IPS DF 4.7 (cell line): Measurements from ENCODE around the gene F2RL3.

Experiments
- DNase-seq: peaks from one replicate; pipeline ENCODE4 v3.0.0-alpha.2; 2013; ENCODE audit warnings: low spot score; ENCODE audit errors: extremely low read depth

The F2RL3 gene

DNA sequence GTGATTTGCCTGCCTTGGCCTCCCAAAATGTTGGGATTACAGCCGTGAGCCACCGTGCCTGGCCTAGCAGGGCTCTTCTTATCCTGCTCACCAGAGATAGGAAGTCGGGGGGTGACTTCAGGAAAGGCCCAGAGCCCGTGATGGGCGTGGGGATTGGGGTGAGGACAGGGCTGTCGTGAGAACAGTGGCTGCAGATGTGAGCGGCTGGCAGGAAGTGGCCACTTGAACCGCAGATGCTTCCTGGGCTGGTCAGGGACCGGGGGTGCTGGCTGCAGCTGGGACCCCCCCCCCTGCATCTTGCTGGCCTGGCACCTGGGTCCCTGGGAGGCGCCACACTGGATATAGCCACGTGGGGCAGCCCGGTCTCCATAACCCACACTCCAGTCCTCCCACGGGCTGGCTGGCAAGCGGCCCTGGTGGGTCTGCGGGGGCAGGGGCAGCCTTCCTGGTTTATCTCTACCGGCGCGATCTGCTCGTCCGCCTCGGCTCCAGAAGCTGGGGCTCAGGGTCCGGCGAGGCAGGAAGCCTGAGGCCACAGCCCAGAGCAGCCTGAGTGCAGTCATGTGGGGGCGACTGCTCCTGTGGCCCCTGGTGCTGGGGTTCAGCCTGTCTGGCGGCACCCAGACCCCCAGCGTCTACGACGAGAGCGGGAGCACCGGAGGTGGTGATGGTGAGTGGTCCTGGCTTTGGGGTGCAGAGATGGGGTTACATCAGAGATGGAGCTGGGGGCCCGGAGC, at the start of gene F2RL3:
TSS of gene F2RL3 (plus strand) at position 371 of the 737 bp plus-strand sequence. CDS start at position 562, 191 bp downstream.
- DNase-seq = no peak

DNA sequence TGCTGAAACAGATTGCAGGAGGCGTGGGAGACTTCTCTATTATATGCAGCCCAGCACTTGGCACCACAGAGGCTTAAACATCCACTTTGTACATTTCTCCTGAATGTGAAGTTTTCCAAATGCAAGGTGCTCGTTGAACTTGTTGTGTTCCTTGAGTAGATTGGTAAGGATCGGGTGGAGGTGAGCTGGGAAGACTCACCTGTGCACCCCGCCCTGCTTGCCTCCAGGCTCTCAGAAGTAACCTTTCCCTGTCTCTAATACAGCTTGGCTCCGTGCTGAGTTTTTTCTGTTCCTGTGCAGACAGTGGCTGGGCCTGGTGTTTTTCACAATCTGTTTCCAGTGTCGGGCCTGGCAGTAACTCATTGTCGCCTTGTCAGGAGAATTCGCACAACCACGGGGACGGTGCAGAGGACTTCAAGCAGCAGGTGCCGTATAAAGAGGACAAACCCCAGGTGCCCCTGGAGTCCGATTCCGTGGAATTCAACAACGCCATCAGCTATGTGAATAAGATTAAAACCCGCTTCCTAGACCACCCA, 47.3 kb upstream of the F2RL3 start:
- no peak for DNase-seq

DNA sequence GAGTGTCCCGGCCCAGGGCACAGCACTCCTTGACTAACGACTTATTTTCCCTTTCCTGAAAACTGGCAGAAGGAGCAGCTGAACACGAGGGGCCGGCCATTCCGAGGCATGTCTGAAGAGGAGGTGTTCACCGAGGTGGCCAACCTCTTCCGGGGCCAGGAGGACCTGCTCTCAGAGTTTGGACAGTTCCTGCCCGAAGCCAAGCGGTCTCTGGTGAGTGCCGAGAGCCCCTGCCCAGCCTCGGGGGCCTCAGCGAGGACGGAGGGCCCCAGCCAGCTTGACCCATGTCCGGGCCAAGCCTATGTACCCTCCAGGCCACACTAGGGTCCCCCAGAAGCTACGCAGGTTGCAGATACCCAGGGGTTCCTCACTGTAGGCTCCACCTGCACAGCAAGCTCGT, 41.9 kb upstream of the F2RL3 start:
- no peak for DNase-seq

DNA sequence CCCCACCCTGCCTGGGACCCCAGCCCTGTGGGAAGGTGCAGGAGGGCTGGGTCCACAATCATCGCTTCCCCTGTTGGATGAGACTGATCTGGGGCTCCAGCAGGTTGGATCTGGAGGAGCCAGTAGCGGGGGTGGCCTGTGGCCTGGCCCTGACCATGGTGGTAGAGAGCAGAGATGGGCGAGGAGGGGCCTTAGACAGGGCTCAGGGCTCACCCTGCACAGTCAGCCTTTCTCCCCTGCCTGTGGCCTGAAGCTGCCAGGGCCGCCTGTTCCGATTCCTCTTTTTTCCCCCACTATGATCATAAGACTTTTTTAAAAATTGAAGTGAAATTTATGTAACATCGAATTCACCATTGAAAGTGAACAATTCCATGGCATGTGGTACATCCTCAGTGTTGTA, 41.4 kb upstream of the F2RL3 start:
- no peak for DNase-seq

DNA sequence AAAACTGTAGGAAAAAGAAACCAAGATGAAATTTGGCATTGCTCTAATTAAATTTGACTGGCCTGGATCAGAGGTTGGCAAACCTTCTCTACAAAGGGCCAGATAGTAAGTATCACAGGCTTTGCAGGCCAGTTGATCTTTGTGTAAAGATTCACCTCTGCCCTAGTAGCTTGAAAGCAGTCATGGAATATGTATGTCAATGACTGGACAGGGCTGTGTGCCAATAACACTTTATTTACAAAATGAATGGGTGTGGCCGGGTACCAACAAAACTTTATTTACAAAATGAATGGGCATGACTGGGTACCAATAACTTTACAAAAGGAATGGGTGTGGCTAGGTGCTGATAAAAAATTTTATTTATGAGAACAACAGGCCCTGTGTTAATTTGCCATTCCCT, 39.6 kb upstream of the F2RL3 start:
- no peak for DNase-seq

DNA sequence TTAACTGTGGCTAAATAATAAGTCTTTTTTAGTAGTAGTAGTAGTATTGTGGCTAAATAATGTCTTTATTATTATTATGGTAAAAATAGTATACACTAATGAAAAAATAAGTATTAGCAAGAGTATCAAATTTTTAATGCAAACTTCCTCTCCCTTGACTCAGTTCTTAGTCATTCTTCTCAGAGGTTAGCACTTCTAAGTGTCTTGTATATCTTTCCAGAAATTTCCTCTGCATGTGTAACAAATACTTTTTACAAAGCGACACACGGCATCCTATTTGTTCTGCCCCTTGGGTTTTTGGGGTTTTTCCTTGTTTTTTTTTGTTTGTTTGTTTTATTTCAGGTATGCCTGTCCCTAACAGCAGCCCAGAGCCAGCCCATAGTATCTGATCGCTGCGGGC, 38.7 kb upstream of the F2RL3 start:
- DNase-seq = no peak

DNA sequence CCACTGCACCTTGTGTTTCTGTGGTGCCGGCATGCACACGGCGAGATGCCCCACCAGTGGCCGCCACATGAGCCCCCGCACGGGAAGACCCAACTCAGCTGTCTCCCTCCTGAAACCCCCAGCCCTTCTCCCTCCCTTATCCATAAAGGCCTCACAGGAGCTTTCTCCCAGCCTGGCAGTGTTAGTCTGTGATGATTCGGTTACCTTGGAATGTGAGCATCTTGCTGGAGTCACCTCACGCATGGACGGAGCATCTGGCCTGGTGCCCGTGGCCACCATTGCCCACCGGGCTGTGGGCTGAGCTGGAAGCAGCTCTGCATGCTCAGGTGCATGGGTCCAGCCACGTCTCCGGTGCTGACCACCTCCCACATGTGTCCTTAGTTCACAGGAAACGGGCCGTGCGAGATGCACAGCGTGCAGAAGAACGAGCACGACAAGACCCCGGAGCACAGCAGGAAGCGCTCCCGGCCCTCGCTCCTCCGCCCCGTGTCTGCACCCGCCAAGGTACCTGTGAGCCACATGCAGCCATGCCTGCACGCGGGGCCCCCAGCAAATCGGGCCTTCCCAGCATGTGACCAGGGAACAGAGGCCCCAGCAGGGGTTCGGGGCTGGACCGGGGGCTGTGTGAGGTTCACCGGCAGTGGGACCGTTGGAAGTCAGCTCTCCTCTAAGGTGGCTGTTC, 37.6 kb upstream of the F2RL3 start:
- no peak for DNase-seq

DNA sequence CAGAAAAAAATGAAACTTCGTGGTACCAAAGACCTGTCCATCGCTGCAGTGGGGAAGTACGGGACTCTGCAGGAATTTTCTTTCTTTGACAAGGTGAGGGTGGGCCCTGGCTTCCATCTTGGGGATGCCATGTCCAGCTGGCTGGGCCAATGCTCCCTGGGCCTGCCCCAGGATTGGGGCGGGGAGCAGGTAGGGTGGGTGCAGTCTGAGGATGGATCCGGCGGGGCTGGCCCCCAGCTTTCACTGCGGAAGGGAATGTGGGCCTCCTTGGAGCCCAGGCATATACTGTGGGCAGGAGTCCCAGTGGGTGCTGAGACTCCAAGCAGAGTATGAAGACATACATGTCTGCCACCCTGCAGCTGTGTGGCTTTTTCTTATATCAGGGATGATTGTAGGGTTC, 35.7 kb upstream of the F2RL3 start:
- no peak for DNase-seq

DNA sequence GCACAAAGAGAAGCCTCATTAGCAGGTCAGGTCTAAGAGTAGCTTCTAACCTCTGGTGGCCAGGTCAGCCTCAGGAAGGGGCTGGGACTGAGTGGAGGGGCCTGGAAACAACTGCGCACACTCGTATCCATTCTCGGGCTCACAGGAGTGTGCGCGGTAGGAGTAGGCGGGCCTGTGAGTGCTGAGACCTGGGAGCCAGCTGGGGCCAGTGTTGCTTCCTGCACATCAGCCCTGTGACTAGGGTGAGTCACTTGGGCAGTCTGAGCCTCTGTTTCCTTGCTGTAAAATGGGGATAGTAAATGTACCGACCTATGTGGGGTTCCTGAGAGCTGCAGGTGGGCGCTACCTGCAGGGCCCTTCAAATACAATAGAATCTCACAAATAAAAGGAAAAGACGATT, 32.7 kb upstream of the F2RL3 start:
- DNase-seq = no peak

DNA sequence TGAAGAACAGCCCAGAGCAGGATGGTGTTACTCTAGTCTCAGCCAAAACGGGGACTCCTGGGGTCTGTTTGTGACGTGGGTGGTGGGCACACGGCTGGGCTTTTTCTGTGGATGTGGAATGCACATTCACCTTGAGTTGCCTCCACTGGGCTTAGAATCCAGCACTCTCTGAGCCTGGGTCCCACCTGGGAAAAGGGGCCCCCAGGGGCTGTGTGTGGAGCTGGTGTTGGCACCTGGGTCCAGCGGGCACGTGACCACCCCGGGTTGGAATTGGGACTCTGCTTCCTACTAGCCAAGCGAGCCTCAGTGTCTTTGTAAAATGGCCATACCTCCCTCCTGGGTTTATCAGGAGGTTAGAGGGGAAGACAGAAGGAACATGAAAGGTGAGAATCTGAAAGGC, 29.2 kb upstream of the F2RL3 start:
- DNase-seq = no peak

DNA sequence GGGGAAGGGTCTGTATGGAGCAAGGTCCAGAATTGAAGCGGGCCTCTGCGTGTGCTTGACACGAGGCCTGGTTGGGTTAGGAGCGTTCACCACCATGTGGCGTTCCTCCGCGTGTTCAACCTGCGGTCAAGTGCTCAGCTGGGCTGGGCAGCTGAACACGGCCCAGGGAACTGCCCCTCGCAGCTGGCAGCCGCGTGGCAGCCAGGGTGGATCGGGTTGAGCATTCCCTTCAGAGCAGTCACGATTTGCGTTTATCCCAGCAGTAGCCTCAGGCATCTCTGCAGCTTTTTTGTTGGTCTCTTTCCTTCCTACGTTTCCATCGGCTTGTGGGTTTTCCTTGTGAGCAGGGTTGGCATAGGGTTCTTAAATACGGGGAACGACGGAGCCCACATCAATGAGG, 28.7 kb upstream of the F2RL3 start:
- DNase-seq = no peak

DNA sequence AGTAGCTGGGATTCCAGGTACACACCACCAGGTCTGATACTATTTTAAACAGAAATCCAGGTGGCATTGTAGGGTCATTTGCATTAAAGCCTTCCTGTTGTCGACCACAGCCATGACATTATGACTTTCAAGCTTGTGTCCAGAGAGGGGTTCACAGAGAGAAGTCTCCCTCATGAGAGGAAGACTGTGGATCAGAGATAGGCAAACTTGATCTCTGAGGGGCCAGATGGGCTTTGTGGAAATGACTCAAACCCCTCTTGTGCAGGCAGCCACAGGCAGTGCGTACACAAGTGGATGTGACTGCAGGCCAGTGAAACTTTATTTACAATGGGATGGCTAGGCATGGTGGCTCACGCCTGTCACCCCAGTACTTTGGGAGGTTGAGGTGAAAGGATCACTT, 27.8 kb upstream of the F2RL3 start:
- no peak for DNase-seq

DNA sequence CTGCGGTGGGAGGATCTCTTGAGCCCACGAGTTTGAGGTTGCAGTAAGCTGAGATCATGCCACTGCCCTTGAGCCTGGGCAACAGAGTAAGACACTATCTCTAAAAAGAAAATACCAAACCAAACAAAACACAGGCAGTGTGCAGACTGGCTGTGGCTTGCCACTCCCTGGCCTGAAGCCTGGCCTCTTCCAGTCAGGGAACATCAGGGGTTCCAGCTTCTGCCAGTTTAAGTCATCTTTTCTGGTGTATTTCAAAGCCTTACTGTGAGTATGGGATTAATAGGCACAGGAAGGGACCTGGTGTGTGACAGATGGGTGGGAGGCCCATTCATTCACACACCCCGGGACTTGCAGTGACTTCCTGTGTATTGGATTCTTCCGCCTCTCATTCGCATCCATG, 27.0 kb upstream of the F2RL3 start:
- DNase-seq = no peak

DNA sequence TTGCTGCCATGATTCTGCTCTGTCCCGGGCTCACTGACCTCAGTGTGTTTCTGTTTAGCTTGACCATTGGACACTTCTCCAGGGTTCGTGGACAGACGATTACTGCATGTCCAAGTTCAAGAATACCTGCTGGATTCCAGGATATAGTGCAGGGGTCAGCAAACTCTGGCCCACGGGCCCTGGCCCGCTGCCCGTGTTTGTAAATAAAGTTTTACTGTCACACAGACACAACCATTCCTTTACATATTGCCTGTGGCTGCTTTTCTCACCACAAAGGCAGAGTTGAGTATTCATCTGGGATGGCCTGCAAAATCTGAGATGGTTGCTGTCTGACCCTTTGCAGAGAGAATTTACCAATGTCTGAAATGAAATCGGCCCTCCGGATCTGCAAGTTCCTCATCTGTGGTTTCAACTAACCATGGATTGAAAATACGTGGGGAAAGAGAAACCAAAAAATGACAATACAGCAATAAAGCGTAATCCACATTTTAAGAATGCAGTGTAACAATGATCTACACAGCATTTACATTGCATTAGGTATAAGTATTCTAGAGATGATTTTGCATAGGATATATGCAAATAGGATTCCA, 25.9 kb upstream of the F2RL3 start:
- no peak for DNase-seq

DNA sequence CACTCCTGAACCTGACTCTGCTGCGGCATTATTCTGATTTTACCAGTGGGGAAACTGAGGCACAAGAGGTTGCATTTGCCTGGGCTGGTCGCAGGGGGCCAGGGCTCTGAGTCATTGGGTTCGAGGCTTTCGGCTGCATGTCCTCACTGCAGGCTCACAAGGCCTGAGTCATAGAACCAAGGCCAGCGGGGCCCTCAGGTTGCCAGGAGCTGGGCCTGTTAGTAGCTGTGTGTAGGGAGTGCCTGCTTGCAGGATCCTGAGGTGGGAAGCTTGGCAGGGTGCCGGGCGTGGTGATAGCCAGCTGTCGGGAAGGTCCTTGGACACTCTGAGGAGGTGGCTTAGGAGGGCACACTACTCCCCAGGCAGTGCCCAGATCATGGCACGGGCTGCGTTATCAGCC, 21.6 kb upstream of the F2RL3 start:
- no peak for DNase-seq

DNA sequence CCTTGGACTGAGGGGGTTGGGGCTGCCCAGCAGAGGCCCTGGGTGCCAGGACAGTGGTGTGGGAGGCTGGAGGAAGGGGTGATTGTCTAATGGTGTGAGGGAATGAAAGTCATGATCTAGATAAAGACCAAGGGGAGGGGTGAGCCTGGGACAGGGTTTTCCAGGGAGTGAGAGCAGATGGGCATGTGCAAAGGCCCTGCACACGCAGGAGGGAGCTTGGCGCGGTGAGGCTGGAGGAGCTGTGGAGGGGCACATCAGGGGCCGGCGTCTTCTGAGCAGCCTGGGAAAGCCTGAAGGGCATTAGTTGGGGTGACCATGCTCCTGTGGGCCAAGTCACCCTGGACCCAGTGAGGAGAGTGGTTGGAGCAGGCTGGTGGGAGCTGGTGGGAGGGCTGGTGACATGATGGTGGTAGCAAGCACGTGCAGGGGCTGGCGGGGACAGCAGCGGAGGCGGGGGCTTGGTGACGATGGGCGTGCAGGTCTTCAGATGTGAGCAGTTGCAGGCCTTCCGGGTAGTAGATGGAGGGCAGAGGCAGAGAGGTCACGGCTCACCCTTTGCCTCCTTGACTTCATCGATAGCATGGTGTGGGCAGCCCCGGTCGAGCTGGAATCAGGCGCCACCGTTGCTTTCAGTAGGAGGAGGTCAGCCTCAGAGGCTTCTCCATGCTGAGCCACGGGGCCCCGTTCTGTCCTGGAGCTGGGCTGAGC, 20.2 kb upstream of the F2RL3 start:
- no peak for DNase-seq

DNA sequence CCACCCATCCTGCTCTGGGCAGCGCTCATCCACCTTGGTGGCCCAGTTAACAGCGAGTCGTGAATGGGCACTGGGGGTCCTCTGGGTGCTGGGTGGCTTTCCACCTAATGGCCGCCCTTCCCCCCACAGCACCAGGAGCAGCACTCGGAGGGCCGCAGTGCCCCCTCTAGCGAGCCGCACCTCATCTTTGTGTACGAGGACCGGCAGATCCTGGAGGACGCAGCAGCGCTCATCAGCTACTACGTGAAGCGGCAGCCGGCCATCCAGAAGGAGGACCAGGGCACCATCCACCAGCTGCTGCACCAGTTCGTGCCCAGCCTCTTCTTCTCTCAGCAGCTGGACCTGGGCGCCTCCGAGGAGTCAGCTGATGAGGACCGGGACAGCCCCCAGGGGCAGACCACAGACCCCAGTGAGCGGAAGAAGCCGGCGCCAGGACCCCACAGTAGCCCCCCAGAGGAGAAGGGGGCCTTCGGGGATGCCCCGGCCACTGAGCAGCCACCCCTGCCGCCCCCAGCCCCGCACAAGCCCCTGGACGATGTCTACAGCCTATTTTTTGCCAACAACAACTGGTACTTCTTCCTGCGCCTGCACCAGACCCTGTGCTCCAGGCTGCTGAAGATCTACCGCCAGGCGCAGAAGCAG, 19.3 kb upstream of the F2RL3 start:
- no peak for DNase-seq

DNA sequence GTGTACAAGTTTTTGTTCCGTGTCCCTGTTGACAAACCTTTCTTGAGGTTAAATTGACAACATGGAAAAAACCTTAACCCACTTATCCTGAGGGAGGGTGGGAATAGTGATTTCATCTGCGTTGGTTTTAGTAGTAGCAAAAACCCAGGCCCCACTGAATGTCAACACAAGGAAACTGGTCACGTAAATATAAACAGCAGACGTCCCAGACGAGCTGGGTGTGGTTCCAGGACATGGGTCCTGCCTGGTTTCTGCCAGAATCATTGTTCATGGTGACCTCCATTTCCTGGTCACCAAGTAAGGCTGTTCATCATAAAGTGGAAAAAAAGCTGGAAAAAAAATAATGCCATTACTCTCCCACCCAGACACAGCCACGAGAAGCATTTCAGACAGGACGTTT, 16.9 kb upstream of the F2RL3 start:
- no peak for DNase-seq

DNA sequence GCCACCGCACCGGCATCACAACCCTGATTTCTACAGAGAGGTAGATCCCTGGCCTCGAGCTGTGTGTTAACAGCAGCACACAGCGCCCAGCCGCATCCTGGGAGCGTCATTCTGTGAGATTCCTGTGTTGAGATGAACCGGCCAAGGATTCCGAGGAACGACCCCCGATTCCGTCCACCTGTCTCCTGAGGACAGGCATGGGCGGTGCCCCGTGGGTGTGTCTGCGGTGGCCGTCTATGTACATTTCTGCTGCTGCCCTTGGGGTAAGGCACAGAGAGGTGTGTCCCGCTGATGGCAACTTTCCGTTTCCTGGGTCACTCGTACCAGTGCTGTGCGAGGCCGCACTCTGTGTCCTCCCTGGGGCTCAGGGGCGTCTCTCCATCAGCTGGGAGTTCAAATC, 16.1 kb upstream of the F2RL3 start:
- DNase-seq = no peak

DNA sequence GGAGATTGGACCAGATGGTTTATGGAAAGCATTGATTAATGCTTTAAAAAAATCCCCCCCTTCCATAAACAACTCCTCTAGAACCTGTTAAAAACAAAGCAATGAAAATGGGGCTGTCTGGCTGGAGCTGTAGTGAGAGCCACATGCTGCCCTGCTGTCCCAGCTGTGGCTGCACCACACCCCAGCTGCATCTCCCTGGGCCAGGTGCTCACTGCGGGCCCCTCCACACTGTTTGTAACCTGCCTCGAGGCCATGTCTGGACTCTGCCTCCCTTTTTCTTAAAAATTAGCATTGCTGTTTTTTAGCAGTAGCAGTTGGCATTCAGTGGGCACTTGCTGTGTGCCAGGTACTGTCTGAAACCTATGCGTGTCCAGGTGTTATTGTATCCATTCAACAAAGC, 15.2 kb upstream of the F2RL3 start:
- no peak for DNase-seq

DNA sequence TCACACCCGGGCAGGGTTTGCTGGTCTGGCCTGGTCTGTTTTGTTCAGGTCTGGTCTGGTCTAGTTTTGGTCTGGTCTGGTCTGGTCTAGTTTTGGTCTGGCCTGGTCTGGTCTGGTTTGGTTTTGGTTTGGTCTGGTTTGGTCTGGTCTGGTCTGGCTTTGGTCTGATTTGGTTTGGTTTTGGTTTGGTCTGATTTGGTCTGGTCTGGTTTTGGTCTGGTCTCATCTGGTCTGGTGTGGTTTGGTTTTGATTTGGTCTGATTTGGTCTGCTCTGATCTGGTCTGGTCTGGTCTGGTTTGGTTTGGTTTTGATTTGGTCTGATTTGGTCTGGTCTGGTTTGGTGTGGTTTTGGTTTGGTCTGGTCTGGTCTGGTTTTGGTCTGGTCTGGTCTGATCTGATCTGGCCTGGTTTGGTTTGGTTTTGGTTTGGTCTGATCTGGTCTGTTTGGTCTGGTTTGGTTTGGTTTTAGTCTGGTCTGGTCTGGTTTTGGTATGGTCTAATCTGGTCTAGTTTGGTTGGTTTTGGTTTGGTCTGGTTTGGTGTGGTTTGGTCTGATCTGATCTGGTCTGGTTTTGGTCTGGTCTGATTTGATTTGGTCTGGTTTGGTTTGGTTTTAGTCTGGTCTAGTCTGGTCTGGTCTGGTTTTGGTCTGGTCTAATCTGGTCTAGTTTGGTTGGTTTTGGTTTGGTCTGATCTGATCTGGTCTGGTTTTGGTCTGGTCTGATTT, 14.4 kb upstream of the F2RL3 start:
- no peak for DNase-seq
